Measurements from ENCODE around the gene KHDRBS2. TPM values are rescaled to one million over a fixed set of nuclear protein-coding genes. Genes with fewer than 3 reads are reported as not detected.
A peak's percentile ranks its signal among the peaks of the same experiment; 100 is the strongest.
"Not testable (repeated sequence)": the region's sequence is repeated elsewhere in the genome, so short reads cannot be mapped to it uniquely, and the experiment has no call there.

Gene KHDRBS2
- polyA plus RNA-seq, 1 donor from 2014 or later = 4.4 TPM

- Mint-ChIP-seq H3K4me3 (no peak overlapping the region), H3K27ac (no peak overlapping the region), H3K9me3 (peaks cover 0 to 2% (median 0%) of the 10 kb centered on the region in 3 donors), H3K27me3 (no peaks in the 10 kb centered on the region), H3K4me1 (no peaks in the 10 kb centered on the region), H3K36me3 (peaks cover 3% of the 10 kb centered on the region)
Measured at GRCh38 chr6:61787998-61788397, 498.0 kb downstream of the KHDRBS2 start.

GRCh38 chr6:61769446-61769845, 516.6 kb downstream of the KHDRBS2 start:
- not testable (repeated sequence) for H3K4me1 Mint-ChIP-seq, H3K27me3 Mint-ChIP-seq, H3K4me3 Mint-ChIP-seq, H3K36me3 Mint-ChIP-seq, H3K27ac Mint-ChIP-seq
- peaks cover 5 to 17% (median 11%) of the 10 kb centered on the region in 3 donors for H3K9me3 Mint-ChIP-seq

- Mint-ChIP-seq H3K36me3 (no peaks in the 10 kb centered on the region), H3K27ac (no peak overlapping the region), H3K4me1 (no peaks in the 10 kb centered on the region), H3K9me3 (peaks cover 0 to 3% (median 2%) of the 10 kb centered on the region in 3 donors), H3K4me3 (no peak overlapping the region), H3K27me3 (no peaks in the 10 kb centered on the region)
Measured at GRCh38 chr6:61755739-61756138, 530.3 kb downstream of the KHDRBS2 start.

- H3K4me1 Mint-ChIP-seq = no peaks in the 10 kb centered on the region
- no peaks in the 10 kb centered on the region for H3K27me3 Mint-ChIP-seq
- peaks cover 0 to 4% (median 0%) of the 10 kb centered on the region in 3 donors for H3K9me3 Mint-ChIP-seq
- H3K36me3 Mint-ChIP-seq = no peaks in the 10 kb centered on the region
- no peak overlapping the region for H3K27ac Mint-ChIP-seq
- H3K4me3 Mint-ChIP-seq = no peak overlapping the region
Measured at GRCh38 chr6:61751986-61752385, 534.0 kb downstream of the KHDRBS2 start.

- Mint-ChIP-seq H3K36me3 (no peaks in the 10 kb centered on the region), H3K27me3 (no peaks in the 10 kb centered on the region), H3K4me1 (peaks cover 0 to 2% (median 0%) of the 10 kb centered on the region in 3 donors), H3K9me3 (peaks cover 2 to 5% (median 5%) of the 10 kb centered on the region in 3 donors), H3K27ac (peak overlapping the region in 1 of 3 donors; percentile 2), H3K4me3 (no peak overlapping the region)
Measured at GRCh38 chr6:61745994-61746393, 540.0 kb downstream of the KHDRBS2 start.

- Mint-ChIP-seq H3K27ac (no peak overlapping the region), H3K4me3 (no peak overlapping the region), H3K27me3 (no peaks in the 10 kb centered on the region), H3K9me3 (peaks cover 0 to 5% (median 3%) of the 10 kb centered on the region in 3 donors), H3K4me1 (no peaks in the 10 kb centered on the region), H3K36me3 (no peaks in the 10 kb centered on the region)
Measured at GRCh38 chr6:61711849-61712248, 574.2 kb downstream of the KHDRBS2 start.

- peaks cover 0 to 1% (median 0%) of the 10 kb centered on the region in 3 donors for H3K4me1 Mint-ChIP-seq
- H3K36me3 Mint-ChIP-seq = peaks cover 4% of the 10 kb centered on the region
- H3K27ac Mint-ChIP-seq = no peak overlapping the region
- H3K4me3 Mint-ChIP-seq = no peak overlapping the region
- peaks cover 0 to 2% (median 0%) of the 10 kb centered on the region in 3 donors for H3K9me3 Mint-ChIP-seq
- no peaks in the 10 kb centered on the region for H3K27me3 Mint-ChIP-seq
Measured at GRCh38 chr6:61688165-61688564, 597.9 kb downstream of the KHDRBS2 start.

- Mint-ChIP-seq H3K27ac (no peak overlapping the region), H3K4me3 (no peak overlapping the region), H3K4me1 (no peaks in the 10 kb centered on the region)
Measured at GRCh38 chr6:61682562-61682961, 603.5 kb downstream of the KHDRBS2 start.

GRCh38 chr6:61679625-61680024, 606.4 kb downstream of the KHDRBS2 start:
- peaks cover 0 to 4% (median 0%) of the 10 kb centered on the region in 3 donors for H3K9me3 Mint-ChIP-seq
- H3K4me3 Mint-ChIP-seq = no peak overlapping the region
- H3K4me1 Mint-ChIP-seq = no peaks in the 10 kb centered on the region
- no peak overlapping the region for H3K27ac Mint-ChIP-seq
- peaks cover 9% of the 10 kb centered on the region for H3K36me3 Mint-ChIP-seq
- no peaks in the 10 kb centered on the region for H3K27me3 Mint-ChIP-seq

More at GRCh38 chr6:61682562-61682961, 603.5 kb downstream of the KHDRBS2 start:
- no peaks in the 10 kb centered on the region for H3K27me3 Mint-ChIP-seq
- peaks cover 0 to 2% (median 0%) of the 10 kb centered on the region in 3 donors for H3K9me3 Mint-ChIP-seq
- peaks cover 6% of the 10 kb centered on the region for H3K36me3 Mint-ChIP-seq

- Mint-ChIP-seq H3K4me3 (no peak overlapping the region), H3K36me3 (peaks cover 7% of the 10 kb centered on the region), H3K27ac (no peak overlapping the region), H3K27me3 (no peaks in the 10 kb centered on the region), H3K4me1 (no peaks in the 10 kb centered on the region), H3K9me3 (peaks cover 2 to 8% (median 6%) of the 10 kb centered on the region in 3 donors)
Measured at GRCh38 chr6:61675734-61676133, 610.3 kb downstream of the KHDRBS2 start.

GRCh38 chr6:61649845-61650244, 636.2 kb downstream of the KHDRBS2 start:
- H3K4me1 Mint-ChIP-seq = peaks cover 8 to 13% (median 11%) of the 10 kb centered on the region in 3 donors
- H3K27me3 Mint-ChIP-seq = no peaks in the 10 kb centered on the region
- no peaks in the 10 kb centered on the region for H3K36me3 Mint-ChIP-seq
- H3K4me3 Mint-ChIP-seq = peak overlapping the region in 2 of 4 donors; percentile 13 to 32
- peaks cover 0 to 5% (median 0%) of the 10 kb centered on the region in 3 donors for H3K9me3 Mint-ChIP-seq
- H3K27ac Mint-ChIP-seq = no peak overlapping the region

GRCh38 chr6:61640463-61640862, 645.6 kb downstream of the KHDRBS2 start:
- Mint-ChIP-seq H3K4me1 (no peaks in the 10 kb centered on the region), H3K27ac (no peak overlapping the region), H3K4me3 (no peak overlapping the region), H3K36me3 (no peaks in the 10 kb centered on the region), H3K9me3 (peaks cover 0 to 8% (median 2%) of the 10 kb centered on the region in 3 donors), H3K27me3 (no peaks in the 10 kb centered on the region)
